Activated CD4-positive, alpha-beta T cell treated with anti-CD3 and anti-CD28 coated beads for 4 hours (primary cell): ENCODE results near the gene PSMC3IP.

Experiments
- DNase-seq, 2 donors: peaks; one replicate each; pipeline ENCODE4 v3.0.0-alpha.2; 2020

The PSMC3IP gene

DNA sequence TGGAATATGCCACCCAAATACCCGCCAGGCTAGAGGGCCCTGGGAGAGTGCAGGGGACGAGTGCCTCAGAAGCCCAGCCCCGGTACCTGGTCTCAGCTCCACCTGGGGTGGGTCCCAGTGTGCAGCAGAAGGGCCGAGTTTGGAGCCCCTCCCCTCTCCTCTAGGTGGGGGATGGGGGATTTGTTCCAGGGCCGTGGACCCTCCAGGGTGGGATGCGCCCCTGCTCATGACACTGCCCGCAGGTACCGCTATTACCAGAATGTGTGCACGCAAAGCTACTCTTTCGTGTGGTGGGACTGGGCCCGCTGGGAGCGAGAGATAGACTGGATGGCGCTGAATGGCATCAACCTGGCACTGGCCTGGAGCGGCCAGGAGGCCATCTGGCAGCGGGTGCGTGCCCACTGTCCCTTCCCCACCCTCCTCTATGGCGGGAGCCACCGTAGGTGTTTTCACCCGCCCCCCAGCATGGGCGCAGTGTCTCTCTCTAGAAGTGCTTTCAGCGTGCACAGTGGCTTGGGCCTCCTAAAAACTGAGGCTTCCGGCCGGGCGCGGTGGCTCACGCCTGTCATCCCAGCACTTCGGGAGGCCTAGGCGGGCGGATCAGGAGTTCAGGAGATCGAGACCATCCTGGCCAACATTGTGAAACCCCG is 40.2 kb downstream of the PSMC3IP start:
- no peak for DNase-seq

DNA sequence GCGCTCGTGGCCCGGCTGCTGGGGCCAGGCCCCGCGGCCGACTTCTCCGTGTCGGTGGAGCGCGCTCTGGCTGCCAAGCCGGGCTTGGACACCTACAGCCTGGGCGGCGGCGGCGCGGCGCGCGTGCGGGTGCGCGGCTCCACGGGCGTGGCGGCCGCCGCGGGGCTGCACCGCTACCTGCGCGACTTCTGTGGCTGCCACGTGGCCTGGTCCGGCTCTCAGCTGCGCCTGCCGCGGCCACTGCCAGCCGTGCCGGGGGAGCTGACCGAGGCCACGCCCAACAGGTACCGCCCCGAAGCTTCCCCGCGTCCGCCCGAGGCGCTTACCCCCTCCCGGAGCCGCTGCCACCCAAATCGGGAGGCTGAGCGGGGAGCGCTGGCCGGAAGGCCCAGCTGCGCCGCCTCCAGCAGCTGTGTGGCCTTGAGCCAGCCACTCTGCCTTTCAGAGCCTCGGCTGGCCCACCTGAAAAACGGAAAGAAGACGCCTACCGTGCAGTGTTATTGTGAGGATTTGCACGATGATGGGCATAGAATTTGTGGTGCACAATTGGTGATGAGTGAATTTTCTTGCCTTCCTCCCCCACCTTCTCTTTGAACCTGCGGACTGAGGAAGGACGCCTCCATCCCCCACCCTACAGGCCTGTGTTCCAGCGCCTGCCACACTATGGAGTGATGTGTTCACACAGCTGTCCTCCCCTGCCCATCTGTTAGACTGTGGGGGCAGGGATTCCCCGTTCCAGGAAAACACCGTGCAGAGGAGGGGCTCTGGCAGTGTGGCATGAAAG is 41.0 kb downstream of the PSMC3IP start:
- peak; percentile 63 to 71 for DNase-seq

- DNase-seq = peak; percentile 75 to 81
Observed at GRCh38 chr17:42536048-42536371, 41.5 kb downstream of the PSMC3IP start, which contains the start of gene NAGLU. Gene NAGLU, plus strand, starts transcription at chr17:42536241. Its CDS starts 32 bp downstream, at chr17:42536273.

GRCh38 chr17:42535155-42536047 is 42.1 kb downstream of the PSMC3IP start:
- DNase-seq = no peak

- DNase-seq = peak in 1 of 2 donors; percentile 41
Observed at GRCh38 chr17:42531455-42532354, 45.8 kb downstream of the PSMC3IP start.

DNA sequence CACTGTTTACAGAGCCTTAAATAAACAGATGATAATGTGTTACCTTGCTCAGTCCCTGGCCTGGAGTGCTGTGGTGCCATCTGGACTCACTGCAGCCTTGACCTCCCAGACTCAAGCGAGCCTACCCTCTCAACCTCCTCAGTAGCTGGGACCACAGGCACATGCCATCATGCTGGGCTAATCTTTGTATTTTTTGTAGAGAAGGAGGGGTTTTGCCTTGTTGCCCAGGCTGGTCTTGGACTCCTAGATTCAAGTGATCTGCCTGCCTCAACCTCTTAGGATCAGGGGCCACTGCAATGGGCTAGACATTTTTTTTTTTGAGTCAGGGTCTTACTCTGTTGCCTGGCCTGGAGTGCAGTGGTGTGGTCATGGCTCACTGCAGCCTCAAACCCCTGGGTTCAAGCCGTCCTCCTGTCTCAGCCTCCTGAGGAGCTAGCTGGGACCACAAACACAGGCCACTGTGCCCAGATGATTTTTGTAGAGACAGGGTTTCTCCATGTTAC is 46.5 kb downstream of the PSMC3IP start:
- no peak for DNase-seq

DNA sequence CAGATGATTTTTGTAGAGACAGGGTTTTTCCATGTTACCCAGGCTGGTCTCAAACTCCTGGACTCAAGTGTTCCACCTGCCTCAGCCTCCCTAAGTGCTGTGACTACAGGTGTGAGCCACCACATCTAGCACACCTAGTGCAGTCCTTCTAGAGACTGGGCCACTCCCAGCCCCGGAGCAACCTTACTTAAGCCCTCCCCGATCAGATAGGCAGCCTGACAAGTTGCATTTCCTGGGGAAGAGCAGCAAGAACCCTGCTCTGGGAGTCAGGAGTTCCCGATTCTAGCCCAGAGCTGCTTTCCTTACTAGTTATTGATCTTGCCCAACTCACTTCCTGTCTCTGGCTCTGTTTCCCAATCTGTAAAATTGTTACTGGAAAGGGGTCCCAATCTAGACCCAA is 48.5 kb downstream of the PSMC3IP start:
- no peak for DNase-seq

GRCh38 chr17:42527932-42528331 is 49.6 kb downstream of the PSMC3IP start:
- DNase-seq = no peak

- no peak for DNase-seq
Observed at GRCh38 chr17:42526031-42526444, 51.5 kb downstream of the PSMC3IP start.

GRCh38 chr17:42525221-42525620 is 52.3 kb downstream of the PSMC3IP start:
- DNase-seq = no peak

DNA sequence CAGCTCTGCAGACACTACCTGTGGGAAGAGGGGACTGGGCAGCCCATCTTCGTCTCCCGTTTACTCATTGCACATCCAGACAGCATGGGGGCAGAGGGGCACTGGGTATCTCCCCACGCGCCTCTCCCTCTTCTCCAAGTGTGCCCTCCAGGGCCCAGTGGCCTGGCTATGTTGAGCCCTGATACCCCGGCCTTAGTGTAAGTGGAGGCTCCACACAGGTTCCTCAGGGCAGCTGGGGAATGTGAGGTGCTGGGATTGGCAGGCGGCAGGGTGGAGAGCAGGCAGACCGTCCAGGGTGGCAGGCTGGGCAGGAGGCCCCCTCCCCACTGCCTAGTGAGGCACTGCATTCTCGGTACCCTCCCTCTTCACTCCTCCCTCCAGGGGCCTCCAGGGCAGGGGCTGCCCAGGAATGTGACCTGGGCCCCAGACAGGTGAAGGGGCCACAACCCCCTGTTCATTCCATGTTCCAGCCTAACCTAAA is 54.7 kb downstream of the PSMC3IP start:
- no peak for DNase-seq
